ENCODE results near the gene HEATR9.

DNA sequence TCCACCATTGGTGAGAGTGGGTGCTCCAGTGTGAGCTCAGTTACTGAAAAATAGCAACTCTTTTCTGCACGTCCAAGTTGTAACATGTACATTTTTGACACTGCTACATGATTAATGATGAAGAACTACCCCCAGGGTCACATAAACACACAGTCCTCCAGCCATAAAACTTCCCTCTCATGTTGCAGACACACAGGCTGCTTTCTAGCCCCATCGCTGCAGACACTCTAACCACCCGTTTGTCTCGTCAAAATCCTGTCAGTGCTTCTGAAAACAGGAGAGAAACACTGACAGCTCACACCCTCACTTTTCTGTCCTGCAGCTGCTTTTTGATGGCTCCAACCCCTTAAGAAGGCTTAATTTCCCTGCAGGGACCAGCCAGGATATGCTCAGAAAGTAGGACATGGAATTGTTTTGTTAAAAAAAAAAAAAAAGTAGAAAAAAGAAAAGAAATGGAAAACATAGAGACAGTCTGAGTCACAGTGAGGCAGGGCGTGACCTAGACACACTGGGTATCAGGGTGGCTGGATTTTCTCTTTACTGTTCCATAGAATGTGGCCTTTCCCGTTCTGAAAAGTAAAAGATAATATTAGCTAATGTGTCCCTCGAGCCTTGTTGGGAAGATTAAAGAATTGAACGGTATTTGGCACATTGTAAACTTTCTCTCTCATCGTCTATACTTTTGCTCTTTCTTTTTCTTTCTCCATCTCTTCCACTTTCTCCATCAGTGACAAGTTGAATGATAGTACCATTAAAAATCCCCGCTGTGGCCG lies 32.2 kb upstream of the HEATR9 start:
- TF ChIP-seq SRF (IDR thresholded peaks at IDR 0.05; ENCODE audit: low read depth) (no peak), FOSL1 (IDR thresholded peaks at IDR 0.05; ENCODE audit: low read depth) (no peak), POLR2AphosphoS5 (IDR thresholded peaks at IDR 0.05; ENCODE audit: low read depth, low read length) (no peak)
- TF ChIP-seq, protein P1, sequence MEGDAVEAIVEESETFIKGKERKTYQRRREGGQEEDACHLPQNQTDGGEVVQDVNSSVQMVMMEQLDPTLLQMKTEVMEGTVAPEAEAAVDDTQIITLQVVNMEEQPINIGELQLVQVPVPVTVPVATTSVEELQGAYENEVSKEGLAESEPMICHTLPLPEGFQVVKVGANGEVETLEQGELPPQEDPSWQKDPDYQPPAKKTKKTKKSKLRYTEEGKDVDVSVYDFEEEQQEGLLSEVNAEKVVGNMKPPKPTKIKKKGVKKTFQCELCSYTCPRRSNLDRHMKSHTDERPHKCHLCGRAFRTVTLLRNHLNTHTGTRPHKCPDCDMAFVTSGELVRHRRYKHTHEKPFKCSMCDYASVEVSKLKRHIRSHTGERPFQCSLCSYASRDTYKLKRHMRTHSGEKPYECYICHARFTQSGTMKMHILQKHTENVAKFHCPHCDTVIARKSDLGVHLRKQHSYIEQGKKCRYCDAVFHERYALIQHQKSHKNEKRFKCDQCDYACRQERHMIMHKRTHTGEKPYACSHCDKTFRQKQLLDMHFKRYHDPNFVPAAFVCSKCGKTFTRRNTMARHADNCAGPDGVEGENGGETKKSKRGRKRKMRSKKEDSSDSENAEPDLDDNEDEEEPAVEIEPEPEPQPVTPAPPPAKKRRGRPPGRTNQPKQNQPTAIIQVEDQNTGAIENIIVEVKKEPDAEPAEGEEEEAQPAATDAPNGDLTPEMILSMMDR (IDR thresholded peaks at IDR 0.05 in 2 of 3, conservative IDR thresholded peaks at IDR 0.05 in 1 of 3; ENCODE audit: borderline replicate concordance in 1 of 3, insufficient read depth in 1 of 3, low read depth in 2 of 3, low read length in 2 of 3) = no peak
